Osteocyte (in vitro differentiated cells): Measurements from ENCODE around the gene CLASP1. TPM values are rescaled to one million over a fixed set of nuclear protein-coding genes. Genes with fewer than 3 reads are reported as not detected.

Source experiments
- DNase-seq: peaks from one replicate; pipeline ENCODE4 v3.0.0; 2021; ENCODE audit warnings: mixed read lengths; ENCODE audit not compliant: unreplicated experiment; ENCODE audit errors: extremely low spot score
- H3K27ac Mint-ChIP-seq: one replicate; pipeline ENCODE4 v1.8.0; 2021; ENCODE audit warnings: mild to moderate bottlenecking, mixed read lengths; ENCODE audit not compliant: unreplicated experiment
- H3K27me3 Mint-ChIP-seq: one replicate; pipeline ENCODE4 v1.8.0; 2021; ENCODE audit warnings: mixed read lengths; ENCODE audit not compliant: unreplicated experiment
- H3K36me3 Mint-ChIP-seq: one replicate; pipeline ENCODE4 v1.8.0; 2021; ENCODE audit warnings: mixed read lengths; ENCODE audit not compliant: unreplicated experiment
- H3K4me1 Mint-ChIP-seq: one replicate; pipeline ENCODE4 v1.8.0; 2021; ENCODE audit warnings: mixed read lengths; ENCODE audit not compliant: unreplicated experiment
- H3K4me3 Mint-ChIP-seq: one replicate; pipeline ENCODE4 v1.8.0; 2021; ENCODE audit warnings: mild to moderate bottlenecking, moderate library complexity, mixed read lengths; ENCODE audit not compliant: unreplicated experiment
- H3K9me3 Mint-ChIP-seq: one replicate; pipeline ENCODE4 v1.8.0; 2021; ENCODE audit warnings: mixed read lengths; ENCODE audit not compliant: unreplicated experiment
- CTCF ChIP-seq: fragments of 200-600 bp; sonication (generic); IDR thresholded peaks from 2 replicates; pipeline ENCODE4 v1.5.0; 2021; ENCODE audit warnings: antibody characterized with exemption, mild to moderate bottlenecking, moderate library complexity
- total RNA-seq: library from RNA; stranded (reverse); gene quantifications from 2 replicates; pipeline ENCODE4 v1.2.1, GENCODE V29; 2021

The CLASP1 gene
- total RNA-seq, 1 donor from 2014 or later = 59.9 TPM

GRCh38 chr2:121409388-121409787, 239.9 kb downstream of the CLASP1 start:
- peaks cover 11% of the 10 kb centered on the region for H3K4me1 Mint-ChIP-seq
- no peaks in the 10 kb centered on the region for H3K27me3 Mint-ChIP-seq
- DNase-seq = no peak
- peak overlapping the region; percentile 29 for H3K27ac Mint-ChIP-seq
- peaks cover 16% of the 10 kb centered on the region for H3K36me3 Mint-ChIP-seq
- H3K4me3 Mint-ChIP-seq = no peak overlapping the region
- no peak for TF ChIP-seq CTCF
- H3K9me3 Mint-ChIP-seq = no peaks in the 10 kb centered on the region

- DNase-seq = no peak
- H3K36me3 Mint-ChIP-seq = peaks cover 19% of the 10 kb centered on the region
- peak overlapping the region; percentile 60 for H3K27ac Mint-ChIP-seq
- no peaks in the 10 kb centered on the region for H3K27me3 Mint-ChIP-seq
- TF ChIP-seq CTCF = no peak
- H3K9me3 Mint-ChIP-seq = no peaks in the 10 kb centered on the region
- H3K4me3 Mint-ChIP-seq = no peak overlapping the region
- H3K4me1 Mint-ChIP-seq = peaks cover 11% of the 10 kb centered on the region
Measured at GRCh38 chr2:121408641-121409040, 240.6 kb downstream of the CLASP1 start.

- Mint-ChIP-seq H3K4me1 (peaks cover 19% of the 10 kb centered on the region), H3K27ac (no peak overlapping the region), H3K27me3 (no peaks in the 10 kb centered on the region), H3K9me3 (no peaks in the 10 kb centered on the region), H3K36me3 (peaks cover 27% of the 10 kb centered on the region), H3K4me3 (no peak overlapping the region)
- DNase-seq = no peak
- no peak for TF ChIP-seq CTCF
Measured at GRCh38 chr2:121405233-121405632, 244.0 kb downstream of the CLASP1 start.

- TF ChIP-seq CTCF = no peak
- no peaks in the 10 kb centered on the region for H3K9me3 Mint-ChIP-seq
- no peaks in the 10 kb centered on the region for H3K27me3 Mint-ChIP-seq
- no peak overlapping the region for H3K4me3 Mint-ChIP-seq
- peaks cover 33% of the 10 kb centered on the region for H3K36me3 Mint-ChIP-seq
- DNase-seq = no peak
- no peak overlapping the region for H3K27ac Mint-ChIP-seq
- peaks cover 12% of the 10 kb centered on the region for H3K4me1 Mint-ChIP-seq
Measured at GRCh38 chr2:121400201-121400600, 249.1 kb downstream of the CLASP1 start.

- no peak for DNase-seq
- Mint-ChIP-seq H3K4me3 (no peak overlapping the region), H3K9me3 (no peaks in the 10 kb centered on the region), H3K4me1 (peaks cover 12% of the 10 kb centered on the region), H3K36me3 (peaks cover 30% of the 10 kb centered on the region), H3K27ac (no peak overlapping the region), H3K27me3 (no peaks in the 10 kb centered on the region)
- no peak for TF ChIP-seq CTCF
Measured at GRCh38 chr2:121398853-121399252, 250.4 kb downstream of the CLASP1 start.
